ENCODE measurements around the gene IL16.

The IL16 gene

DNA sequence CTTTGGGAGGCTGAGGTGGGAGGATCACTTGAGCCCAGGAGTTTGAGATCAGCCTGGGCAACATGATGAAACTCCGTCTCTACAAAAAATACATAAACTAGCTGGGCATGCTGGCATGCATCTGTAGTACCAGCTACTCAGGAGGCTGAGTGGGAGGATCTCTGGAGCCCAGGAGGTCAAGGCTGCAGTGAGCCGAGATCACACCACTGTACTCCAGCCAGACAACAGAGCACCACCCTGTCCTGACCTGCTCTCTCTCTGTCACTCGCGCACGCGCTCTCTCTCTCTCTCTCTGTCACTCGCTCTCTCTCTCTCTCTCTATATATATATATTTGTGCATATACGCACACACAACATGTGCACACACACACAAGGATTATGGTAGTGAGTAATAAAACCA, 61.8 kb downstream of the IL16 start:
- DNase-seq: no peak

GRCh38 chr15:81259760-81260298, 63.1 kb downstream of the IL16 start:
- no peak for DNase-seq

GRCh38 chr15:81261172-81261811, 64.6 kb downstream of the IL16 start:
- no peak for DNase-seq

GRCh38 chr15:81263477-81263876, 66.8 kb downstream of the IL16 start:
- no peak for DNase-seq

DNA sequence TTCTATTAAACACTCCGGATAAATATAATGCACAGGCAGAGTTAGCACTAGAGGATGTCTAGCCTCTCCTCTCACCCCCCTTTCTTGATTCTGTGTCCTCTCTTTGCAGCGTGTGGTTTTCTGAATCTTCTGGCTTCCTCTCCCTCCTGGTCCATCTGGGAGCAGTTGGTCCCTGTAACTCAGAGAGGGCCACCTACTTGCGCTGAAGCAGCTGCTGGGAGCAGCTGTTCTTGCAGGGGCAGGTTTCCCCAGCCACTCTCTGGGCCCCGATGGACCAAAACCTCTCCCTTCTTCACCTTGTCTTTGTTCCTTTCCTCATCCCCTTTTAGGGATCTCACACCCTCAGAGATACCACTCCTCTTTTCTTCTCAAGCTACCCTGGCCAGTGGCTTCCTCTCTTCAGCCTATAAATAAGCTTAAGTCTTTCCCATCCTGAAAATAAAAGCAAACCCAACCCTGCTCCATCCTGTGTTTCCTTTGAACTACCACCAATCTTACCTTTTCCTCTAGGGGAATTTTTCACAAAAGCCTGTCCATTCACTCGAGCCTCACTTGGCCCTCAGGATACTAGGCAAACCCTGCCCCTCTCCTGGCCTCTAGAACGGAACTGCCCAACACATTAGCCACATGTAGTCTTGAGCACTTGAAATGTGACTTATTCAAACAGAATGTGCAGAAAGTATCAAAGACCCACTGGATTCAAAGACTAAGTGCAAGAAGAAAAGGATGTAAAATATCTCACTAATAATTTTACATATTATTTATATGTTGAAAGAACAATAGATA, 67.6 kb downstream of the IL16 start:
- DNase-seq: no peak

GRCh38 chr15:81265256-81265943, 68.7 kb downstream of the IL16 start:
- no peak for DNase-seq

GRCh38 chr15:81265944-81266775, 69.5 kb downstream of the IL16 start:
- peak; percentile 68 for DNase-seq

- DNase-seq: no peak
Observed at GRCh38 chr15:81268340-81268739, 71.7 kb downstream of the IL16 start.

GRCh38 chr15:81268881-81269601, 72.4 kb downstream of the IL16 start:
- no peak for DNase-seq

DNA sequence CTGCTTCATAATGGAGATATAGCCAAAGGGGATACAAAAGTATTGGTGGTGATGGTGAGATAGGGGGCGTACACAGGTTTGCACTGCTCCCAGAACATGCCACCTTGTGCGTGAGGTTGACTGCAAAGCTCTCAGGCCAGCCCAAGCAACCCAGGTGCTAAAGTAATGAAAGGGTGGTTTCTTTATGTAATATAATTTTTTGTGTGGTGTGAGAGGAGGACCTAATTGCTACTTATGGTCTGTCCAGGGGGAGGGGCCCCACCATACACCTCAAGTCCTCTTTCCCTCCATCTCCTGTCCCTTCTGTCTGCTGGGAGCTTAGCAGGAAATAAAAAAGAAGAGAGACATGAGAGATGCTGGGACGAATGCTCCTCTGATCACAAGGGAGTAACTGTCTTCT, 73.5 kb downstream of the IL16 start:
- no peak for DNase-seq

GRCh38 chr15:81270781-81271491, 74.3 kb downstream of the IL16 start:
- DNase-seq: no peak

DNA sequence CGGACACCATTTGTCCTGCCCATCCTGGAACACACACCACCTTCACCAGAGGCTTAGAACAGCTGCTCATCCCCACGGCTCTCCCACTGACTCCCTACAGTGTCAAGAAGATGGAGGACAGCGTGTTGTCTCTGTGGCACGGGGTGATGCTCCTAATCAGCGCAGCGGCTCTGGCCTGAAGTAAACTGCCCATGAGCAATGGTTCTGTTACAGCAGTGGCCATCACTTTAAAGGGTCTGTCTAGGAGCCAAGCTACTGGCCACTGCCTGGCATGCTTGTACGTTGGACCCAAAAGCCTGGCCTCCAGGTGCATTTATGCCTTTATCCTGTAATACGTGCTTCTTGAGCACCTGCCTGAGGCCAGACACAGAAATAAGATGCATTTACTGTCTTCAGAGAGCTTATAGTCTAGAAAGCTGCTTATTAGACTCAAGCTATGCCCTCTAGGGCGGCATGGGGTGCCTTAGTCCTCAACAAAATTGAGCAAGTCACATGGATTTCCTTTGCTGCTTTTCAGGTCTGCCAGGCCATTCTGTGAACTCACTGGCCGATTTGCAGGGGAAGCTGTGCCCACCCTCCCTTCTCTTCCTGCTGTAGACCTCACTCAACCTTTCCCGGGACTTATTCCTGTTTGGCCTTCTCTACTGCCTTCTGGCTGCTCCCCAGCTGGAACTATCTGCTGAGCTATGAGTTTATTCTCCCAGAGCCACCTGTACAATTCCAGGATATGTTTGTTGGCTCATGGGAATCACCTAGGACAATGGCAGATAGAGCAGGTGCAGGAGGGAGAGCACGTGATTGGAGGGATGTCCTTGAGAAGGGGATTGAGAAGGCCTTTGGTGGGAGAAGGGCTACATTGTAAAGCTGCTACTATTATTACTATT, 75.3 kb downstream of the IL16 start:
- no peak for DNase-seq

- no peak for DNase-seq
Observed at GRCh38 chr15:81273200-81273599, 76.5 kb downstream of the IL16 start.

DNA sequence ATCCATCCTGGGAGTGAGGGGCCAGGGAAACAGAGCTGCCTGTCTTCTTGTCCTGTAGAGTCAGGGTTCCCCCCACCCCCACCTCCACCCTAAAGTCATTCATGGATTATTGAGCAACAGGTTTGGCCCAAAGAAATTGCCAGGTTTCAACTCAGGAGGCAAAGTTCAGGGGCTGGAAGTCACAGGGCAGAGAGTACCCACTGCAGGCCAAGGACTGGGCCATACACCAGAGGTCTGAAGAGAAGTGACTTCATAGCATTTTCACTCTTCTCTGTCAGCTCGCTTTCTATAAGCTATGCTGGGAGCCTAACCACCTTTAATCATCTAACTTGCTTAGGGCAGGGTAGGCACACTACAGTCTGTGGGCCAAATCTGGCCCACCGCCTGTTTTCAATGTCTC, 77.2 kb downstream of the IL16 start:
- DNase-seq: no peak

DNA sequence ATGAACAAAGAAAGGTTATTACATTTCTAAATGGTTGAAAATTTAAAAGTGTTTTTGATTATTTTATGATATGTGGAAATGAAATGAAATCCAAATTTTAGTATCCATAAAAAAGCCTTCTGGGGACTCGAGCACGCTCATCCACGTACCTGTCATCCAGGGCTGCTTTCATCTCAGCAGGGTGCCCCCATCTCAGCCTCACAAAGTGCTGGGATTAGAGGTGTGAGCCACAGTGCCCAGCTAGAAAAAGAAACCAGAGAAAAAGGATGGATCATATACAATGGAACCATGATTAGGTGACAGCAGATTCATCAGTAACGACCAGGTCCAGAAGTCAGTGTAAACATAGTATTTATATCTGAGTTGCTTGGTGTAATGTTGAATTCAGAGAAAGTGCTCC, 77.6 kb downstream of the IL16 start:
- no peak for DNase-seq

DNA sequence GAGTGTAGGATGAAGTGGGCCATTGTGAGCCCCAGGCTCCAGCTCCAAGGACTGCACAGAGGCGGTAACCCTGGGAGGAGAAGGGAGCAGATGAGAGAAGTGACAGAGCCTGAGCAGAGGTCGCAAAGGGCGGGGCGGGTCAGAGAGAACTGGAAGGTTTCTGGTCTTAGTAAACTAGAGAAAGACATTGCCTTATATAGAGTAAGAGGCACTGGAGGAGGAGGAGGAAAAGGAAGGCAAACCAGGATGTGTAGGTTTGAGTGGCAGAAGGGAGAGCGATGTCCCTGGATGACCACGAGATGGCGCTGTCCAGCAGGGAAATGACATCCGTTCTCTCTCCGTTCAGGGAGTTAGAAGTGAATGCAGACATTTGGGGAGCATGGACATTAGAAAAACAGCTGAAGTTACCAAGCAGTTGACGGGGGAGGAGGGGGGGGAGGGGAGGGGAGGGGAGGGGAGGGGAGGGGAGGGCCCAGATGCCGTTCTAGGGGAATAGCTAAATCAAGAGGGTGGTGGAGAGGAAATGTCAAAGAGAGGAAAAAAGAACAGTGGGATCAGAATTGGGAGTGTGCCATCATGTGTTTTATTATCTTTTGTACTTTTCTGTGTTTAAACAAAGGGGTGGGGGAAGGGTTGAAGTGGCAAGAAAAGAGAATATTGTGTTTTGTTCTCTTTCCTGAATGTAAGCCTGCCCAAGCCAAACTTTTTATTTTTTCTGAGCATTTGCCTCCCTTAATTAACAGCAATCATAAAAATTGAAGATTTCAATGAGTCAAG, 78.4 kb downstream of the IL16 start:
- DNase-seq: peak; percentile 44

DNA sequence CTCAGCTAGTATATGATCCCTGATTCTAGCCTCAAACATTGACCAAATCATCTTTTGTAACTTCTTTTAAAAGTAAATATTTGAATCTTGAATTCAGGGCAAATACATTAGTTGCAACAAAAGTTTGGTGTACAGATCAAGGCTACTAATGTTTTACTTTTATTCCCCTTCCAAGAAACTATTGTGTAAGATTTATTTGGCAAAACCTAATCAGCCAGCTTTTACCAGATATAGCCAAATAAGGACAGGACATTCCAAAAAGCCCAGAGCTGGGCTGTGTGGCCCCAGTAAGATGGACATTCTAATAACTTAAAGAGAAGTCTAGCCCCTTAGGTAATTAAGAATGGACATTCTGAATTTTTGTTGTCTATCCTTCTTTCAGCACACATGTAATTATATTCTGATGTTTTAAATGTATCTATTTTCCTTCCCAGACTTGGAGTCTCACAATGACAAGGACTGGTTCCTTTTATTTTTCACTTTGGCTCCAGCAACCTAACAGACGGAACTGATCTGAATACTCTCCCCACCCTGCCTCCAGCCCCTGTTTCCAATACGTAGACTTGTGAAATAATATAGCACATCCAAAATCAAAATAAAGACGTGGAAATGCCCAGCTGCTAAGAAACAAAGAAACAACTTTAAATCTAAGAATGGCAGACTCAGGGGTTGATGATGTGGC, 79.2 kb downstream of the IL16 start:
- no peak for DNase-seq

DNA sequence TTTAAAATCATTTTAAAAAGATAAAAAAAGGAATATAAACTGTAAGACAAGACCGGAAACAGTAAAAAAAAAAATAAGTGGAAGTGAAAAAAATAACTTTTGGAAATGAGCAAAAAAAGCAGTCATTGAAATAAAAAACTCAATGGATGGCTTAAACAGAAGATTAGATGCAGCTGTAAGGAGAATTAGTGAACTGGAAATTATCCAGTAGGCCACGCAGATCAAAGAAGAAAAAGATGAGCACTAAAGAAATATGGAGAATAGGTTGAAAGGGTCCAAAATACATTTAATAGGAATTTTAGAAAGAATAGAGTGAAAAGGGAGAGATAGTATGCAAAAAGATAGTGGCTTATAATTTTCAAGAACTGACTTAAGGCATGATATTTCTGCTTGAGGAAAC, 80.3 kb downstream of the IL16 start:
- DNase-seq: no peak

DNA sequence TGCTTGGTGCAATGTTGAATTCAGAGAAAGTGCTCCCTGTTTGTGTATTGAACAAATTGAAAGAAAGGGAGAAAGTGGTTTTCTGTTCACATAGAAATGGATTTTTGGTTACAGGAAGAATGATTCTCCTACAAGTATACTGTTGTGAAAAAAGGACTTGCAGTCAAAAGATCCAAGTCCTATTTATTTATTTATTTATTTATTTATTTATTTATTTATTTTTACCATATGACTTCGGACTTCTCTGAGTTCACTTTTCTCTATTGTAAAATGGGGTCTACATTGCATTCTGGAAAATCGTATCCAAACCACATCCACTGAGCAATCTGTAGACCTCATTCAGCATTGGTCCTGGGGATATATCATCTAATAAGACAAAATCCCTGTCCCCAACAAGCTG, 81.2 kb downstream of the IL16 start:
- no peak for DNase-seq
